Body of pancreas (tissue), 4 donors: ENCODE measurements around the gene TNRC6B. TPM values are rescaled to one million over a fixed set of nuclear protein-coding genes. Genes with fewer than 3 reads are reported as not detected.

ENCODE experiments used
- ATAC-seq: fragments of 150-250 bp; one replicate; pipeline ENCODE4 v1.9.1; 2016
- DNase-seq, 4 donors: peaks; one replicate each; pipeline ENCODE4 v3.0.0-alpha.2; 2019
- H3K27ac ChIP-seq, 4 donors: fragments of 200-600 bp; sonication (generic); 1 replicate in 3 of 4; 2 replicates in 1 of 4; pipeline versions ENCODE4 v1.5.1 to v1.6.1; 2016 to 2019; ENCODE audit warnings: mild to moderate bottlenecking in 1 of 4, mixed read lengths in 1 of 4, moderate library complexity in 1 of 4
- H3K27me3 ChIP-seq, 2 donors: fragments of 200-600 bp; sonication (generic); one replicate each; pipeline ENCODE4 v1.6.0; 2016; ENCODE audit warnings: mild to moderate bottlenecking in 1 of 2
- H3K36me3 ChIP-seq, 2 donors: fragments of 200-600 bp; sonication (generic); replicated peaks in 1 of 2; 2 replicates each; pipeline ENCODE4 v1.5.1; 2016; ENCODE audit warnings: low read depth in 2 of 2; ENCODE audit not compliant: insufficient read depth in 1 of 2
- H3K4me1 ChIP-seq: fragments of 200-600 bp; sonication (generic); one replicate; pipeline ENCODE4 v1.6.0; 2016
- H3K4me3 ChIP-seq, 2 donors: fragments of 200-600 bp; sonication (generic); 1 replicate in 1 of 2; 2 replicates in 1 of 2; pipeline ENCODE4 v1.5.1; 2016 to 2019
- H3K9me3 ChIP-seq, 3 donors: fragments of 200-600 bp; sonication (generic); 1 replicate in 2 of 3; 2 replicates in 1 of 3; pipeline ENCODE4 v1.5.1; 2016
- CTCF ChIP-seq, 7 experiments: fragments of 450-650 bp in 4 of 7; fragments of 200-600 bp in 3 of 7; sonication (generic) in 3 of 7; IDR thresholded peaks; one replicate each; pipeline ENCODE4 v1.5.1; 2016 to 2019; ENCODE audit warnings: antibody characterized with exemption in 7 of 7
- POLR2A ChIP-seq, 3 donors: fragments of 450-650 bp; IDR thresholded peaks; one replicate each; pipeline ENCODE4 v1.6.1; 2016; ENCODE audit warnings: antibody characterized with exemption in 3 of 3, mild to moderate bottlenecking in 2 of 3
- WGBS, 2 donors: methylation state at CpG; one replicate each; pipeline ENCODE4 v1.1.5; 2017; 5-methylcytosine and 5-hydroxymethylcytosine counted together
- intact Hi-C: fragments of 100-400 bp; cut with DNase I; formaldehyde crosslinking; loops from one replicate; pipeline ENCODE4 v1.15.1; 2023
- total RNA-seq, 2 donors: library from RNA; depleted of rRNA; stranded (reverse); fragments of >200 nt; gene quantifications; one replicate each; pipeline ENCODE4 v1.1.0, GENCODE V29; 2016

Gene TNRC6B
- total RNA-seq, 2 donors from 2014 or later, result 25.2 to 39.9 TPM

- Histone ChIP-seq H3K36me3 (peaks cover 0 to 11% of the 10 kb centered on the region in 2 donors), H3K4me1 (peaks cover 15% of the 10 kb centered on the region), H3K9me3 (no peaks in the 10 kb centered on the region), H3K27me3 (no peaks in the 10 kb centered on the region), H3K27ac (peak overlapping the region; percentile 30 to 89 (median 76)), H3K4me3 (peak overlapping the region in 1 of 2 donors; percentile 65)
- WGBS, 2 donors, result 9 to 11% methylated on average over 10 of the region's 10 CpGs
- ATAC-seq (no peak), DNase-seq (no peak)
- TF ChIP-seq POLR2A (IDR thresholded peaks at IDR 0.05) (no peak), CTCF (IDR thresholded peaks at IDR 0.05) (no peak)
- intact Hi-C loops, result loop anchor here (10.0 kb wide), 1 partner anchor 302 kb away; no protein-coding TSS in a partner anchor
Measured at GRCh38 chr22:40347300-40347699, 169.6 kb downstream of the TNRC6B start.

DNA sequence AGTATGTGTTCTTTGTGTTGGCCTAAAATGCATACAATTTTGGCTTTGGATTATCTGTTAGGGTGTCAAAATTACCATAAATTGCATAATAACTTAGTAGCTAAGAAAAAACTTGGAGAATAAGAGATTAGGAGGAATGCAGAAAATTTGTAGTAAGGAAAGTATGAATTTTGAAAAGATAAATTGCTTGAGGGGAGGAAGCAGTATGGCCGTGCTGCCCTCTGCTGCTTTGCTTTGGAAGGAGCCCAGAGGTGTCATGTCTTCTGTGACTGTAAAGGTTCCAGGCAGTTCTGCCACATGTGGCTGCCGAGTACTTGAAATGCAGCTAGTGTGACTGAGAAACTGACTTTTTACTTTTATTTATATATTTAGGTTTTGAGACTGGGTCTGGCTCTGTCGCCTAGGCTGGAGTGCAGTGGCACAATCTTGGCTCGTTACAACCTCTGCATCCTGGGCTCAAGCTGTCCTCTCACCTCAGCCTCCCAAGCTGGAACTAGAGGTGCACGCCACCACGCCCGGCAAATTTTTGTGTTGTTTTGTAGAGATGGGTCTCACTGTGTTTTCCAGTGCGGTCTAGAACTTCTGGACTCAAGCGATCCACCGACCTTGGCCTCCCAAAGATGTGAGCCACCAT, 170.4 kb downstream of the TNRC6B start:
- intact Hi-C loops, result loop anchor here (10.0 kb wide), 1 partner anchor 303 kb away; no protein-coding TSS in a partner anchor
- H3K36me3 ChIP-seq, result peaks cover 0 to 11% of the 10 kb centered on the region in 2 donors
- no peaks in the 10 kb centered on the region for H3K9me3 ChIP-seq
- TF ChIP-seq CTCF (IDR thresholded peaks at IDR 0.05) (peak; percentile 44 to 68 (median 58)), POLR2A (IDR thresholded peaks at IDR 0.05) (no peak)
- ATAC-seq (no peak), DNase-seq (peak; percentile 48 to 66 (median 55))
- H3K27me3 ChIP-seq, result no peaks in the 10 kb centered on the region
- 56 to 60% methylated on average over 10 of the region's 10 CpGs for WGBS, 2 donors
- no peak overlapping the region for H3K27ac ChIP-seq
- peaks cover 15% of the 10 kb centered on the region for H3K4me1 ChIP-seq
- no peak overlapping the region for H3K4me3 ChIP-seq

DNA sequence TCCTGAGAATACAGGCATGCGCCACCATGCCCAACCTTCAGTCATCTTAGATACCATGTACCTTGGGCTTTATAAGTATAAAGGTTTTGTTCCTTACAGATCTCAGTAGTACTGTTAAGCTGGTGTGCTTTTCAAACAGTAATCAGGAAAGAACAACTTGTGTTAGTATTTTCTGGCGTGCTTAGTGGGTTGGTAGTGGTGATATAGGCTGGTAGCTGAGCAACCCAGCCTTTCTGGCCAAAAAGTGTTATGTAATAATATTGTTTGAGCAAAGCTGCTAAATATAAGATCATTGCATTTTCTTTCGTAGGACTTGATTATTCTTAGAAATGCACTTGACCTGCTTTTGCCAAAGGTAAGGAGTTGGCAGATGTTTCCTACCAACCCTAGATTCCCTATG, 175.0 kb downstream of the TNRC6B start:
- 72 to 82% methylated on average over 3 of the region's 3 CpGs for WGBS, 2 donors
- TF ChIP-seq CTCF (IDR thresholded peaks at IDR 0.05), result no peak
- no peak for TF ChIP-seq POLR2A (IDR thresholded peaks at IDR 0.05)
- DNase-seq (no peak), ATAC-seq (no peak)
- intact Hi-C loops, result no loop called here
- Histone ChIP-seq H3K4me1 (peaks cover 6% of the 10 kb centered on the region), H3K36me3 (peaks cover 0 to 17% of the 10 kb centered on the region in 2 donors), H3K9me3 (no peaks in the 10 kb centered on the region), H3K27ac (no peak overlapping the region), H3K27me3 (no peaks in the 10 kb centered on the region), H3K4me3 (no peak overlapping the region)

- intact Hi-C loops, result no loop called here
Measured at GRCh38 chr22:40361100-40361499, 183.4 kb downstream of the TNRC6B start.

More at GRCh38 chr22:40361100-40361499, 183.4 kb downstream of the TNRC6B start:
- Histone ChIP-seq H3K27me3 (no peaks in the 10 kb centered on the region), H3K36me3 (peaks cover 8 to 60% of the 10 kb centered on the region in 2 donors), H3K9me3 (no peaks in the 10 kb centered on the region), H3K4me1 (no peaks in the 10 kb centered on the region), H3K27ac (no peak overlapping the region), H3K4me3 (no peak overlapping the region)
- ATAC-seq, result no peak
- 93 to 94% methylated on average over 4 to 5 of the region's 5 CpGs for WGBS, 2 donors
- DNase-seq, result no peak
- no peak for TF ChIP-seq POLR2A (IDR thresholded peaks at IDR 0.05)
- no peak for TF ChIP-seq CTCF (IDR thresholded peaks at IDR 0.05)
